Suppressor macrophage (primary cell): Measurements from ENCODE around the gene KLK8.

Source experiments
- DNase-seq, 4 experiments: peaks; one replicate each; pipeline ENCODE4 v3.0.0-alpha.2; 2020 to 2022
- total RNA-seq, 17 experiments: gene quantifications; one replicate each; lab custom pipeline; 2026; ENCODE audit warnings: mixed read lengths in 6 of 17, inconsistent platforms in 3 of 17; lab: John Stamatoyannopoulos, UW

KLK8 gene, protein sequence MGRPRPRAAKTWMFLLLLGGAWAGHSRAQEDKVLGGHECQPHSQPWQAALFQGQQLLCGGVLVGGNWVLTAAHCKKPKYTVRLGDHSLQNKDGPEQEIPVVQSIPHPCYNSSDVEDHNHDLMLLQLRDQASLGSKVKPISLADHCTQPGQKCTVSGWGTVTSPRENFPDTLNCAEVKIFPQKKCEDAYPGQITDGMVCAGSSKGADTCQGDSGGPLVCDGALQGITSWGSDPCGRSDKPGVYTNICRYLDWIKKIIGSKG
- total RNA-seq: 0 to 0.77 (median 0) reads per million in 17 experiments

- DNase-seq: no peak
Observed at GRCh38 chr19:51001515-51001914, at the start of gene KLK8. KLK8 (minus strand) TSS chr19:51001604; CDS start chr19:51001167, 437 bp downstream.

DNA sequence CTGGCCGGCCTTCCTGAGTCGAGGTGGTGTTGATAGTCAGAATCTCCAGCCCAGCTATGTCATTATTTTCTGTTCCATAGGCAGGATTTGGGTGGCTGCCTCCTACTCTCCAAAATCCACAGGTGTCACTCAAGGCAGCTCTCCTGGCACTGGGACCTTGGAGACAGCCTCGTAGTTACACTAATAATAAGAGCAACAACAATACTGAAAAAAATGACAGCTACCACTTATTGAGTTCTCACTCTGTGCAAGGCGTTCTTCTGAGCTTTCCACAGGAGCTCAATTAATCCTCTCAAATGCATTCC, 45.6 kb upstream of the KLK8 start:
- DNase-seq: no peak

GRCh38 chr19:51044327-51044726, 42.9 kb upstream of the KLK8 start:
- DNase-seq: no peak

DNA sequence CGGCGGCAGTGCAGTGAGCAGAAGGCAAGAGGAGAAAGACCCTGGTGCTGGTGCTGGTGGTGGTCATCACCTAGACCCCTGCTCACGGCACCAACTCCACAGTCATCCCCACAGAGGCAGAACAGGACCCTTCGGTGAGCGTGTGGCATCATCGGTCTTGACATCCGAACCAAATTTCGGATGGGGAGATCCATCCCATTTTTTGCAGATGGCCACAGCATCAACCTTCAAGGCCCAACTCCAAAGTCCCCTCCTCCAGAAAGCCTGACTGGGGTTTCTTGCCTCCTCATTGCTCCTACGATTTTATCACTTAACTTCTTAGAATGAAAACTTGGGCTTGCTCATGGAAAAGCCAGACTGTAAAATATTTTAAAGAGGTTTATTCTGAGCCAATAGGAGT, 42.1 kb upstream of the KLK8 start:
- DNase-seq: no peak

DNA sequence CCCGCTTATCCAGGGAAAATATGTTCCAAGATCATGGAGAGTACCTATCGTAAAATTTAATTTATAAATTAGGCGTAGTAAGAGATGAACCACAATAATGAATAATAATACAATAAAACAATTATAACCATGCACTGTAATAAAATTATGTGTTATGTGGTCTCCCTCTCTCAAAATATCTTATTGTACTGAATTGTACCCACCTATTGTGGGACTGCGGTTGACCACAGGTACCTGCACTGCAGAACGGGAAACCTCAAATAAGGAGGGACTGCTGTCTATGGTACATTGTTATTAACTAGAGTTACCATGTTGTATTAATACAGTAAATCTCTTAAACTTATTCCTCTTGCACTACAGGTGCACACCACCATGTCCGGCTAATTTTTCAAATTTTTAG, 38.7 kb upstream of the KLK8 start:
- DNase-seq: no peak

GRCh38 chr19:51036519-51036918, 35.1 kb upstream of the KLK8 start:
- peak in 1 of 4 experiments; percentile 13 for DNase-seq

DNA sequence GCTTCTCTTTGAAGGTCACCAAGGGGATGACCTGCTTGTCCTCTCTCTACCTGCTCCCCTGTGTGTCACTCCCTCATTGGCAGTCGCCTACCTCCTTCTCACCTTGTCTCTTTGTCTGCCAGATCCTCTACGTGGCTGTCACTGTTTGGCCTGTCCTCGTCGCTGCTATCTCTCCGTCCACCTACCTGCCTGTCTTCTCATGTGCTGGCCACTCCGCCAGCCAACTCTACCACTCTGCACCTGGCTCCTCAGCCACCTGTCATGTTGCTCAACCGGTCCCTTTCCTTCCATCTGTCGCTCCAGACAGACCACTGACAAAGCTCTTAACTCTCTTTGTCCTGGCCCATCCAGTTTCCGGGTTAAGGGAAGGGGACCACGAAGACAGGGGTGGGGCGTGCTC, 33.3 kb upstream of the KLK8 start, which contains the start of gene KLK12:
TSS of gene KLK12 (minus strand) at position 299 of the 400 bp plus-strand sequence. CDS start 381 bp downstream, outside the sequence.
- DNase-seq: no peak

DNA sequence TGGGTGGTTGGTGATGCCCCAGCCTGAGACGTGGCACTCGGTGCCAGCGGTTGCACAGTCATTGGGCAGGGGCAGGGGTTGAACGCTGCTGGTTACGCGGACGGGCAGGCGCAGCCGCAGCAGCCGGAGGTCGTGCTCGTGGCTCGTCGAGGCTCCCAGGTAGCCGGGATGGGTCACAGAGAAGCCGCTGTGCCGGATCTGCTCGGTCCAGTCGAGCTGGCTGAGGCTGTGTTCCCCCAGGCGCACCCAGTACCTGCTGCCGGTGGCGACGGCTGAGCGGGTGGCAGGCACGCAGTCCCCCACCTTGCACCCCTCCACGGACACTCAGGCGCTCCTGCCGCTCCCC, 30.4 kb upstream of the KLK8 start:
- no peak for DNase-seq

GRCh38 chr19:51031220-51031879, 29.9 kb upstream of the KLK8 start:
- DNase-seq: no peak

- no peak for DNase-seq
Observed at GRCh38 chr19:51030631-51031030, 29.2 kb upstream of the KLK8 start.

- DNase-seq: no peak
Observed at GRCh38 chr19:51029718-51030117, 28.3 kb upstream of the KLK8 start.

DNA sequence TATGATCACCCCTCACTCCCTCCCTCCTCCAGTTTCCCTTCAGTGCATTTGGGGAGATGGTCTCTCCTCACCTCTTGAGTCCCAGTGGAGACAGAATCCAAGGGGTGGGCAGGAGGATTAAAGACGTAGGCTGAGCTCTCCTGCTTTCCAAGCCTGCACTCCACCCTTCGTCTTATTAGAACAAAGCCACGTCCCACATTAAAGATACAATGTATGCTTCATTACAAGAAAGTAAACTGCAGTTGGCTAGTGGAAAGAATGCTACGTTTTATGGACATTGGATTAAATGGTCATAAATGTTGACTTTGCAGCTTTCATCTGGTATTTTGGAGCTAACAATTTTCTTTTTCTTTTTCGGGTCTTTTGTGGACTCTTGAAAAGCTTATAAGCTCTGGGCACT, 26.5 kb upstream of the KLK8 start:
- no peak for DNase-seq

GRCh38 chr19:51027126-51027806, 25.9 kb upstream of the KLK8 start:
- no peak for DNase-seq

- no peak for DNase-seq
Observed at GRCh38 chr19:51026554-51026831, 25.1 kb upstream of the KLK8 start, which contains the start of gene KLK11. KLK11 (minus strand) TSS chr19:51026616; CDS start chr19:51025631, 985 bp downstream.

GRCh38 chr19:51025809-51026553, 24.6 kb upstream of the KLK8 start:
- no peak for DNase-seq

GRCh38 chr19:51025401-51025800, 24.0 kb upstream of the KLK8 start:
- no peak for DNase-seq

GRCh38 chr19:51024924-51025323, 23.5 kb upstream of the KLK8 start:
- DNase-seq: no peak

DNA sequence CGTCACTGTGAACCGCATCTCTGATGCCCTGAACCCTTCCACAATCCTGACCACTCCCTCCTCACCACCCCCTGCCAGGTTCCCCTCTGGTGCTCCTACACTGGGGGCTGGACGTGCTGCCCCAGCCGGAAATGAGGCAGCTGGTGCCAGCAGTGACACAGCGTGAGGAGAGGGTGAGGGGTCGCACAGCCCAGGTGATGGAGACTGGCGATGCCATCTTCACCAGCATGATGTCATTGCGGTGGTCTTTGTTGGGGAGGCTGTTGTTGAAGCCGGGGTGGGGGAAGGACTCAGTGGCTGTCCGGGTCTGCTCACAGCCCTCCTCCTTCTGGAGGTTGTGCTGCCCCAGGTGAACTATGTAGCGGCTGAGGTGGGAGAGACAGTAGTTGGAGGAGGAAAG, 22.5 kb upstream of the KLK8 start:
- no peak for DNase-seq

- DNase-seq: no peak
Observed at GRCh38 chr19:51022526-51022925, 21.1 kb upstream of the KLK8 start.

DNA sequence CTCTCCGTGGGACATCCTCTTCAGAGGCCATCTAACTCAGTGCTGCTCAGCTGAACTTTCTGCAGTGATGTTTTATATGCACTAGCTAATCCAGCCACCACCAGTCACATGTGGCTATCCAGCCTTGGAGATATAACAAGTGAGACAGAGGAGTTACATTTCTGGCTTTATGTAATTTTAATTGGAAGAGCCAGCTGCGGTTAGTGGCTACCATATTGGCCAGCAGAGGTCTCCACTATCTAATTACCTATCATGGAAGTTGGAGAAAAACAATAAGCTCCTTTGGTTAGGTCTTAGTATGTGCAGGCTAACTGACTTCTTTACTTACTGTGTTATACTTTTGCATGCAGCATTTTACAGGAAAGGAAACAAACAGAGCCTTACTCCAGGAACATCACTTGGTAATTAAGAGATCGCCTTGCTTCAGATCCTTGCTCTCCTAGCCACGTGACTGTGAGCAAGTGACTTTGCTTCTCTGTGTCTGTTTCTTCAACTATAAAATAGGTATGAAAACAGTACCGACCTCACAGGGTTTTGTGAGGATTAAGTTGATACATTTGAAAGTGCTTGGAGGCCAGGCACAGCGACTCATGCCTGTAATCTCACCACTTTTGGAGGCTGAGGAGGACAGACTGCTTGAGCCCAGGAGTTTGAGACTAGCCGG, 19.7 kb upstream of the KLK8 start:
- peak; percentile 49 to 70 (median 64) for DNase-seq

GRCh38 chr19:51019544-51019925, 18.1 kb upstream of the KLK8 start, which contains the start of gene KLK10:
KLK10 (minus strand) TSS chr19:51019709; CDS start chr19:51019130, 579 bp downstream.
- DNase-seq: no peak

- DNase-seq: peak in 2 of 4 experiments; percentile 7 to 38
Observed at GRCh38 chr19:51018745-51019543, 17.5 kb upstream of the KLK8 start.
